GM21360 (cell line): Measurements from ENCODE around the gene CFAP61.

Source experiments
- ATAC-seq: cut with Tn5 transposase; IDR thresholded peaks from one replicate; pipeline ENCODE4 v1.9.1; 2021; ENCODE audit warnings: mild to moderate bottlenecking, moderate library complexity; ENCODE audit not compliant: unreplicated experiment

Gene CFAP61

DNA sequence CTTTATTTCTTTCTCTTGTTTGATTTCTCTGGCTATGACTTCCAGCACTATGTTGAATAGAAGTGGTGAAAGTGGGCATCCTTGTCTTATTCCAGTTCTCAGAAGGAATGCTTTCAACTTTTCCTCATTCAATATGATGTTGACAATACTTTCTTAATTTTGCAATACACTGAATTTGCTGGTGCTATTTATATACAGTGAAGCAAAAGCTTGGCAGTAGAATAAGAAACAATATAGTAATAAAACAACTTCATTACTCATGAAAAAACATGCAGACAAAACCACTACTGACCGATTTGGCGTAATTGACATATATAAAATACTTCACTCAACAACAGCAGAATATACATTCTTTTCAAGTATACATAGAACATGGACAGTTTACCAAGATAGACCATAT, 96.4 kb downstream of the CFAP61 start:
- ATAC-seq = no peak

DNA sequence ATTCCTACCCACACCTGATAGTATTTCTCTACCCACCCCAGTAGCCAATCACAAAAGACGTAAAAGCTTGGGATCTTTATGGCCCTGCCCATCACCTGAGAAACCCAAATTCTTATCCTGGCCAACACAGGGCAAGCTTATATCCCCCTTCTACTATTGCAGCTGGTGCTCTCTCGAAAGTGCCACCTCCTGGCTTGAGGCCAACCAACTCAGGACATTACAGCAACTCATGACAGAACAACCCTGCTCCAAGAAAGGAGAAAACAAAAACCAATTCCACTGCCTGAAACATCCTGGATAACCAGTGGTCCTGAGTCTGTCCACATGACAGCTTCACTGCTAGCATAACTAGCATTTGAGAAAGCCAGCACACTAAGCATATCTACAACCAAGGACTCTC, 97.9 kb downstream of the CFAP61 start:
- ATAC-seq = no peak

DNA sequence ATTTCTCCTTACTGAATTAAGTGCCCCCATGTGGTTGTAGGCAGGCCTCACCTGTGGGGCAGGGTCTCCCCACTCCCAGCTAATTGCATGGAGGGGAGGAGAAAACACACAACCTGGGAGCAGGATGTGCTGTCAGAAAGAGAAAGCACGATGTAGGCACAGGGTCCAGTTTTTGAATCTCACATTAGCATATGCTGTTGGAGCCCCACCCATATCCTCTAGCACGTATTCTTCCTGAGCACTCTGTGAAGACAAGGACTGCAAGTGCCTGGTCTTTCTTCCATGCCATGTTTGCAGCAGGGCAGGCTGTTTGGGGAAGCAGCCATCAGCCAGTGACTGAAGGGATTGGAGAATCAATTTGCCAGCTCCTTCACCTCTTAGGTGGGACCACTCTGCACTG, 108.2 kb downstream of the CFAP61 start:
- no peak for ATAC-seq

DNA sequence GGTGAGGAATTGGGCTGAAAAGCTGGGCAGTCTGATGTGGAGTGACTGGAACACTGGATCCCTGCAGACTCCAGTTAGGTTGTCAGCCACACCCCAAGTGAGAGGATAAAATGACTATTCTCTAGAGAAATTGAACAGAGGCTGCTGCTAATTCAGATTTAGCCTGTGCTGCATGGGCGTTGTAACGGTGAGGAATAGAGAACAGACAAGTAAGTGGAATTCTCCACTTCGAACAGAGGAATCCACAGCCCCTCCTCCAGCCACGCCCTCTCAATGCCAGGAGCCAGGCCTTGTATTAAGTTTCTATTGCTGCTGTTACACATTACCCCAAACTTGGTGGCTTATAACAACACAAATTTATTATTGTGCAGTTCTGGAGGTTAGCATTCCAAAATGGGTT, 109.3 kb downstream of the CFAP61 start:
- ATAC-seq = no peak

DNA sequence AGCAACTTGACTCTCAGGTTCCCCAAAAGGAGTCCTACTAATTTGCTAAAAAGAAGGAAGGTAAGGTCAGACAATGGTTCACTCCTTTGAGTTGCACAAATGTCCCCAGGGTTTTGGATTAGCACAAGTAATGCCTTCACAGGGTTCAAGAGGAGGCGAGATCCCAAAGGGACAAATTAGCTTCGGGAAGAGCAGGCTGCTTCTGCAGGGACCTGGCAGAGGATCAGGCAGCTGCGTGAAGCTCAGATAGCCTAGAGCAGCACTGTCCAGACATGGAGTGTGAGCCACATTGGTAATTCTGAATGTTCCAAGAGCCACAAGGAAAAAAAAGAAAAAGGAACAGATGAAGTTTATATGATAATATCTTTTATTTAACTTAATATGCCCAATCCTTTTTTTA, 115.4 kb downstream of the CFAP61 start:
- no peak for ATAC-seq

DNA sequence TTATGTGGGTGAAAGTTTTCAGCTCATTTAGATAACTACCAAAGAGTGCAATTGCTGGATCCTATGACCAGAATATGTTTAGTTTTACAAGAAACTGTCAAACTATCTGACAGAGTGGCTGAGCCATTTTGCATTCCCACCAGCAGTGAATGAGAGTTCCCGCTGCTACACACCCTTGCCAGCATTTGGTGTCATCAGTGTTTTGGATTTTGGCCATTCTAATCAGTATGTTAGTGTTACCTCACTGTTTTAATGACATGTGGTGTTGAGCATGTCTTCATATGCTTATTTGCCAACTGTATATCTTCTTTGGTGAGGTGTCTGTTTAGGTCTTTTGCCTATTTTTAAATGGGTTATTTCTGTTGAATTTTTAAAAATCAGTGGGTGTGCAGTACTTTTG, 120.9 kb downstream of the CFAP61 start:
- ATAC-seq = no peak

DNA sequence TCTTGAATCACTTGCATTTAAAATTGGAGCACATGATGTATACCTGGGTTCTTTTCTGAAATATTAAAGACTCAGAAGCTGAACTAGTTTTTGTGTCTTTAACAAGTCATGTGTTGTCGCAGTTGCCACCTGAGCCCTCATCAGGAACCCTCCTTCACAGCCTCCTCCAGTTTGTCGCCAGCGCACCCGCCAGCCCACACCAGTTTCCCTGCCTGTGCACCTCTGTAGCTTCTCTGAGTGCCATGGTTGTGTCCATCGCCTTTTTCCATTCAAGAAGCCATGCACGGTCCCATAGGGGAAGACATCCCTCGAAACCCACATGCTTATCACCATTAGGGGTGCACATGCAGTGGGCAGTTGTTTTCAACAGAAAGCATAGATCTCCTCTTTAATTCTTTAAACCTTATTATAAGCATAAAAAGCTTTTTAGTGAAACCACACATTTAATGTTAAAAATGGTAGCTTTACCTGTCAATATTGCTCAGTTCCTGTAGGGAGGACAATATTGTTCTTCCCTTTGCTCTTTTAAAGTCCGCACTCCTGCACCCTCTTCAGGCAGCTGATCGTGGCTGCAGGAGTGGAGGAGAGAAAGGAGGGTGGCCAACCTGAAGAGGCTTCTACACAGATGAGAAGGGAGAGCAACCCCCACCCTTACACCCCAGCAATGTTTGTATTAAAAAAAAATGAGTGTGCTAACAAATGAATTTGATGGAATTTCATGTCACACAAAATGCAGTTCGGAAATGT, 121.9 kb downstream of the CFAP61 start:
- ATAC-seq = no peak

DNA sequence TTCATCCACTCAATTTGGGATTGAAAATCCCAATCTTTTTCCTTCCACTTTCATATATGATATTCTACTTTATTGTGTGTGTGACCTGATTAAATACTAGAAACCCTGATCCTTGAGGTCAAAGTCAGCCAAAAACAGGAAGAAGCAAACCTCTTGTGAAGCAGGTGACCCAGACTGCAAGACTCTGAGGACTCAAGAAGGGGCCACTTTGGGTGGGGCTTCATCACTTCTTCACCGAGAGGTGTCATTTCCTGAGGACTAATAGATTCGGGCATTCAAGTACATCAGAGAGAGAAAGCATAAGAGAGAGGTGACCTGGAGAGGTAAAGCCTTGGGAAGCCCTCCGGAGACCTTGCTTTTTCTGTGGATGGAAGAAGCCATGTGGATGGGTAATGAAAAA, 129.0 kb downstream of the CFAP61 start:
- no peak for ATAC-seq

DNA sequence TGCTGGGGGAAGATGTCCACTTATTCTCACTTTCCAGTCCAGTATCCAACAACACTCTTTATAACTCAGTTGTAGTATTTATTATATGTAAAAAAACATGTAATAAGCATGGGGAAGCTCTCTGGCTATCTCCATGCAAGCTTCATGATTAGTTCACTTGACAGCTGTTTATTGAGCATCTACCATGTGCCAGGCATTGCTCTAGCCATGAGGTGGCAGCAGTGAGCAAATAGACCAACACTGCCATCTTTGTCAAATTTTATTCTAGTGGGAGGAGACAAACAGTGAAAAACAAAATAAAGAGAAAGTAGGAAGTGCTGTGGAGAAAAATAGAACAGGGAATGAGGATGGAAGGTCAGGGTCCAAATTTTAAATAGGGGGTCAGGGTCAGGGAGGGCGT, 131.8 kb downstream of the CFAP61 start:
- ATAC-seq = no peak

DNA sequence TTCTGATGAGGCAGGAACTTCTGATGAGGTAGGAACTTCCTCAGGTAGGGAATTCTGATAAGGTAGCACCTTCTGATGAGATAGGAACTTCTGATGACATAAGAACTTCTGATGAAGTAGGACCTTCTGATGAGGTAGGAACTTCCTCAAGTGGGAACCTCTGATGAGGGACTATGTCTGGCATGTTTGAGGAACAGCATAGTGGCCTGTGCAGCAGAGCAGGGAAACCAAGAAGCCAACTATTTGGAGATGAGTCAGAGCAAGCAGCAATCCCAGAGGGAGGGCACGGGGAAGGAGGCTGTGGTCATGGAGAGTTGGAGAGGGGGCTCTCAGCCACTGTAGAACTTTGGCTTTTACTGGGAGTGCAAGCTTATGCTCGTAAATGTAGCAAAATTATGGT, 132.4 kb downstream of the CFAP61 start:
- ATAC-seq = no peak

DNA sequence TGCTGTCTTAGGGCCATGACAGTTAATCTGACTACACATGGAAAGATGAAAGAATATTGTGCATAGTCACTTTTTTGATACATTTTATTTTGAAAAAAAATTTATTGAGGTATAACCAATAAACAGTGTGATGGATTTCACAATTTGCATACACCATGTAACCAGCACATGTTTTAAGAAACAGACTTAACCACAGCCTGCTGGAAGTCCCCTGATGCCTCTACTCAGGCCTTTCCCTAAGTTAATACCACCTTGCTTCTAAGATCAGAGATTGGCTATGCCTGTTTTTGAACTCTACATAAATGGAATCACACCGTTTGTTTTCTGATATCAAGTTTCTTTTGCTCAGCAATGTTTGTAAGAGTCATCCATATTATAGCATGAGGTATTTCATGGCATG, 136.3 kb downstream of the CFAP61 start:
- peak; percentile 57 for ATAC-seq

DNA sequence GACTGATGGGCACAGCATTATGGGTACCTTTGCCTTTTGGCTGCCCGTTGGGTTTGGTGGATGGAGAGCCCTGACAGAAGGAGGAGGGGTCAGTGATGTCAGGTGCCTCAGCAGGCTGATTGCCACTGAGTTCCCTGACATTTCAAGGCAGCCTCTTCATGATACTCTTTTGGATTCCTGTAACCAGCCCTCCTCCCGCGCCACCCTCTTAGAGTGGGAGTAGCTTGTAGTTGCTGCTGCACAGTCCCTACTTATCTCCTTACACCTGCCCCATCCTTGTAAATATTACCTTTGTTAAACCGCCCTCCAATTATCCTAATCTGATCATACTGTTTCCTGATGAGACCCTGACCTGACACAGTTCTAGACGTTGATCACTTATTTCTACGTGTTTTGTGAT, 140.0 kb downstream of the CFAP61 start:
- no peak for ATAC-seq

DNA sequence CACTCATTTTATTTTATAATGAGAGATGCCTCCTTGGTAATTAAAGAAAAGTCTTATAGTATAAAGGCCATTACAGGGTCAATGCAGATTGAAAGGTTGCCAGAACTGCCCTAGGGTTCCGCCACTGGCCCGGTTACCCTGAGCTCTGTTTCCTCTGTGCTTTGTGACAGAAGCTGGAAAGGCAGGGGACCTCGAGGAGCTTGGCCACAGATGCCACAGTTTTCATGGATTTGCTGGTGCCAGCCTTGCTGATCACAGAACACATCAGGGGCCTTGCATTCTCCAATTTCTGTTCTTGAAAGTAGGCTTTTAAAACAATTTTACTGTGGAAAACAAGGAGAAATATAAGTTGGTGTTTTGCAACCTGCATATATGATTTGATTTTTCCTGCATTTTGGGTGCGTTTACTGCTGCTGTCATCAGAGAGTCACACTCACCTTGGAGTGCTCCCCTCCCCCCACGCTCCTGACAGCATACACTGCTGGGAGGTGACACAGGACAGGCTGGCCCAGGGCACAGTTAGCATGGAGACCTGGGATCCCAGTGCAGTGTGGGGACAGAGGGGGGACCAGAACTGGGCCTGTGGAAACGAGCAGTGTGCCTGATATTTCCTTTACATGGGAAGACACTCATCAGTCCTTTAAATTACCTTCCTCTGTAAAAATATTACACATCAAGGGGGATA, 142.8 kb downstream of the CFAP61 start:
- no peak for ATAC-seq

DNA sequence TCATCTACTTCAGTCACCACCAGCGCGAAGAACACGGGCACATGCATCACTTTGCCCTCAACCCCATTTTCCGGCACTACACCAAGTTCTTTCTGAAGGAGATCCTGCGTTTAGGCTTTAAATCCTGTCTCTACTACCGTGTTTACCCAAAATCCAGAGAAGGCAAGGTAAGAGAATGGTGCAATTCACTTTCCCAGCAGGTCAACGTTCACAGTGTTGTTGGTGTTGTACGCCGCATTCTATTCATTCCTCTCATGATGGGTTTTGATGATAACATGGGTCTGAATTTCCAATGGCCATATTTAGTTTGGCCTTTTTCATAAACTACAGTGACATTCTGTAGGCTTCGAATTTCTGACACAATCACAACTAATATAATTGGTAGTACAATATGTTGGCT, 144.3 kb downstream of the CFAP61 start:
- ATAC-seq = no peak

DNA sequence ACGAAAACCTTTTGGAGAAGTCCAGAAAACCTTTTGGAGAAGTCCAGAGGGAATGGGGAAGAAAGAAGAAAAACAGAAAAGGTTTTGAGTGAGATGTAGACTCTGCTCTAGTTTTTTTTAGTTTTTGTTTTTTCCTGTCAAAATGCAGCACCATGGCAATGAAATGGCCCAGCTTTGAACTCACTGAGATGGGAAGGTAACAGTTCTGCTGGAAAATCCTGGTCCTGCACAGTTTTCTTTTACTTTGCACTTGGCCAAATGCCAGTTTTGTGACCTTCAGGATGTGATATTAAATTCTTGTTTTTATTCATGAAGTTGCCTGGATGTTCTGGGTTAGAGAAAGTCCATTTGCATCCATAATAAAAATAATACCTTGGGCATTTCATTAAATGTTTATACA, 145.7 kb downstream of the CFAP61 start:
- ATAC-seq = no peak

DNA sequence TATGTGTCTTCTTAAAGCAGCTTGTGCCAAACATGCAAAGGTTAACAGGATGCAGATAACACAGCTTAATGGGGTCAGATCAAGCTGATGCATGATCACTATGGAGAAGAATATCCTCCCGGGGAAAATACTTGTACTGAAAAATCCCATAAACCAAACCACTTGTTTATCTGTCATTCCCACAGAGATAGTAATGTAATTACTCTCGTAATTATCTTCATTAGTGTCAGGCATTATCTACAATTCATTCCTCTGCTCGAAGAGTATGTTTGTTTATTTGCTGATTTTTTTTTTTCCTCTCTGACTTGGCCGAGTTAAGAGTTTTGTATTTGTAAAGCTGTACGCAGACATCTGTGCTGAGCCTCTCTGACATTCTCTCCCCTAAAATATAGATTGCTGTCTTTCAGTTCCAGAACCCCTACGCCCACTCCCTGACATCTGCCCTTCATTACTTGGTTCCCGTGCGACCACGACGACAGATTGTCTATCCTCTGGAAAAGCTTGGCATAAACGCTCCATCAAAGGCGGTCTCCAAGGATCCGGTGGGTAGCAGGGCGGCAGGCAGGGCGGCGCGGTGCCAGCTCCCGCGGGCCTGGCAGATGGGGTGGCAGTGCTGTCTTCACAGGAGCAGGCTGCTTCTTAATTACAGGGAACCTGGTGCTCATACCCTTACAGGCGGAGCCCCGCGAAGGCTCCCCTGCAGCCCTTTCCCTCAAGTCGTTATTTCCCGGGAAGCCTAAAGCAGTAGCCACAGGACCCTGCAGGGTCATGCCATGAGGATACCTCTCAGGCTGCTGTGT, 147.2 kb downstream of the CFAP61 start:
- ATAC-seq = no peak

DNA sequence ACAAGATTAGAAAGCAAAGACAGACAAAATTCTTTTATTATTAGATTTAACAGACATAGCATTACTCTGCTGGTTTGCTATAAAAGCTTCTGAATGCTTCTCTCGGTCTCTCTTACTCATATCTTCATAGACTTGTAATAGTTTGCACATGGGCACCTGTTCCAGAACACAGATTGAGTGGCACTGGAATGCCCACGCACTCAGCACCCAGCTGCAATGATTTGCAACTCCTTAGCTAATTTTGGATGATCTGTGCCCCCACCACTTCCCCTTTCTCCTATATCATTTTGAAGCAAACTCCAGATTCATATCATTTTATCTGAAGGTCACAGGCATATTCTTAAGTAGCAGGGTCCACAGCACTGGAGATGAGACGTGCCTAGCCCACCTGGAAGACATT, 148.8 kb downstream of the CFAP61 start:
- no peak for ATAC-seq

DNA sequence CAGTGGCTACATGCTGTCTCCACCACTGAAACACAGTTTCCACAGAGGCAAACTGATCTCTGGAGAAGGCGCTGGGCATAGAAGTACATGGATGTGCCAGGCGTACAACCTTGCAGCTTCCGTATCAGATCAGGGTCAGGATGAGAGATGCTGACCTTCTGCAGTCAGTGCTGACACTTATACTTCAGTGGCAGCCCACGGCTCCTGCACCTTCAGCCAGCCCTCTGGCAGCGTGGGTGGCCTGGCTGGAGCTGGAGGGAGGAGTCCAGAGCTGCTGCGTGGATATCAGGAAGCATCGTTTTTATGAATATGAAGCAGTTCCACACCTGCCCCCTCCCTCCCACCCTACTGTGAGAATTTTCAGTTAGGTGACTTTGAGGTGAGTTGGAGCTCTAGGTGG, 149.3 kb downstream of the CFAP61 start:
- ATAC-seq = no peak

DNA sequence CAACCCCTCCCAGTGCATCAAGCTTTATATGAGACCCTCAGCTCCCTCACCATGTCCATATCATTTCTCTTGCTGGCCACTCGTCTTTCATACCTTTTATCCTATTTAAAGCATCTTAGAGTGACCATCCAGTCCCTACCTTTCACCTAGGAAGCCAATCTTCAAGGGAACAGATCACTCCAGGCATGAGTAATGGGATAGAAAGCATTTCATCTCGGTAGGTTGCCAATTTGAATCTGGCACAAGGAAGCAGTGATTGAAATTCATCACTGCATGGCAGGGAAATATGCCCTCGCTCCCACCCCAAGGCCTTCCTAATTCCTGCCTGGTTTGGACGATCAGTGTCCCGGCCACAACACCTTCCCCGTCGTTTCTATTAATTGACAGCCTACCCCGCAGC, 150.4 kb downstream of the CFAP61 start:
- no peak for ATAC-seq

DNA sequence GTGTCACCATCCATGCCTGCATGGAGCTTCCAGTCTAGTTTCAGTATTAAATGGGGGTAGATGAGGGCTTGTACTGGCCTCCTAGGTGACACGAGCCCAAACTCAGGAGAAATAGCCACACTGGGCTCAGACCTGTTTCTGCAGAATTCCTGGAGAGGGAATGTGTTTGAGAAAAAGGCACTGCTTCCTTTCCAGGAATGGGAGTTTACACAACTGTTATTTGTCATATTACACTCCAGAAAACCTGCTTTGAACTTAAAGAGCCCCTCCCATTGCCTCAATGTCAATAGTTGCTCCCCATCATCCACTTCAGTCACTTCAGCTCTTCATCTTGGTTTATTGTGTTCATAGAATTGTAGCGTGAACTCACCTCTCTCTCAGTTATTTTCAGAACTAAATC, 151.5 kb downstream of the CFAP61 start:
- ATAC-seq = no peak

DNA sequence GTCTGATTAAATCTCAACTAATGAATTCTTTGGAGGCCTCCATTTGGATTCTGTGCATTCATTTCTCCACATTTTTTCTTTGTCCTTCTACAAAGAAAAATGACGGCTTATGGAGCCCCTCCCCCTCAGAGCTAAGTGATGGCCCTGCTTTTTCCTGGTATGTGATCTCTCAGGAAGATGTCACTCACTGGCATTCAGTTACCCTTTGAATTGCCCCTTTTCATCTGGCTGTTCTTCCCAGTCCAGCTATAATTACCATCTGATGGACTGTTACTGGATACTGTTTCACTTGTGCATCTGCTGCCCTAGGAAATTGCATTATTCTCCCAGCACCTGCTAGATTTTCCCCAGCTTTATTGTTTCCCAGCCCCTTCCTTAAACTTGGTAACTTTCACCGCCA, 151.9 kb downstream of the CFAP61 start:
- ATAC-seq = no peak
